Adrenal gland (tissue), 12 donors: ENCODE results near the gene MEIKIN. TPM values are rescaled to one million over a fixed set of nuclear protein-coding genes. Genes with fewer than 3 reads are reported as not detected.

ENCODE experiments used
- DNase-seq, 7 donors: peaks; one replicate each; pipeline ENCODE4 v3.0.0-alpha.2; 2019 to 2020
- H3K27ac ChIP-seq, 5 donors: fragments of 200-600 bp; sonication (generic) in 4 of 5; 1 replicate in 3 of 5; 2 replicates in 2 of 5; pipeline versions ENCODE4 v1.5.1 to v1.8.0; 2016 to 2020; ENCODE audit warnings: mild to moderate bottlenecking in 1 of 5
- H3K27me3 ChIP-seq: fragments of 200-600 bp; 2 replicates; pipeline ENCODE4 v1.8.0; 2021
- H3K36me3 ChIP-seq, 2 donors: fragments of 200-600 bp; replicated peaks in 1 of 2; 1 replicate in 1 of 2; 2 replicates in 1 of 2; pipeline versions ENCODE4 v1.5.1 to v1.8.0; 2018 to 2022
- H3K4me1 ChIP-seq, 2 donors: fragments of 200-600 bp; replicated peaks in 1 of 2; 1 replicate in 1 of 2; 2 replicates in 1 of 2; pipeline versions ENCODE4 v1.5.1 to v1.8.0; 2018 to 2021
- H3K4me3 ChIP-seq, 4 donors: fragments of 200-600 bp; sonication (generic) in 3 of 4; one replicate each; pipeline ENCODE4 v1.5.1; 2016 to 2018
- H3K9me3 ChIP-seq, 3 donors: fragments of 200-600 bp; sonication (generic) in 1 of 3; replicated peaks in 1 of 3; 1 replicate in 2 of 3; 2 replicates in 1 of 3; pipeline versions ENCODE4 v1.5.1 to v1.8.0; 2016 to 2021
- CTCF ChIP-seq, 6 experiments: fragments of 450-650 bp in 4 of 6; fragments of 200-600 bp in 2 of 6; sonication (generic) in 1 of 6; IDR thresholded peaks; 1 replicate in 5 of 6; 2 replicates in 1 of 6; pipeline versions ENCODE4 v1.5.1 to v1.8.0; 2016 to 2021; ENCODE audit warnings: antibody characterized with exemption in 6 of 6, mild to moderate bottlenecking in 2 of 6, moderate library complexity in 1 of 6
- POLR2A ChIP-seq, 2 donors: fragments of 450-650 bp; IDR thresholded peaks; one replicate each; pipeline ENCODE4 v1.6.1; 2017; ENCODE audit warnings: antibody characterized with exemption in 2 of 2, mild to moderate bottlenecking in 2 of 2, moderate library complexity in 1 of 2
- WGBS, 4 donors: extraction: QIAGEN DNeasy Blood & Tissue Kit in 2 of 4; methylation state at CpG; one replicate each; pipeline versions ENCODE4 v1.1.5 to v1.1.7; 2013 to 2017; 5-methylcytosine and 5-hydroxymethylcytosine counted together
- intact Hi-C, 2 donors: fragments of 100-400 bp; cut with DNase I; formaldehyde crosslinking; loops; one replicate each; pipeline versions ENCODE4 v1.14.1 to v1.15.0; 2022 to 2023
- polyA plus RNA-seq, 3 donors: library from polyadenylated mRNA; stranded (reverse); fragments of 200-250 nt in 2 of 3; fragments of 350-450 nt in 1 of 3; fragmentation: Illumina TruSeq in 1 of 3; extraction: RNeasy Lipid Tissue Mini Kit (QIAGEN cat#74804) in 1 of 3; gene quantifications; one replicate each; pipeline ENCODE4 v1.2.3, GENCODE V29; 2013 to 2014
- total RNA-seq, 9 donors: library from RNA; depleted of rRNA in 4 of 9; stranded (reverse); fragments of >200 nt in 4 of 9; fragments of 120-200 nt in 1 of 9; fragmentation: NEBNext Ultra II Directional in 1 of 9; extraction: Animal tissue kit (Norgen Biotek cat#: 25700) in 1 of 9; gene quantifications; one replicate each; pipeline versions ENCODE4 v1.1.0 to v1.2.4, GENCODE V29; 2013 to 2023
- donor health status: healthy with polysubstance abuse.
- donor health status: Bipolar disorder and iron deficiency.
- donor health status: DM: yes; HTN: yes; CAD: no.
- donor health status: DM: no; HTN: no; CAD: no.
- donor health status: DM: no; HTN: no; CAD: no.
- donor health status: DM: yes; HTN: yes; CAD: no.

MEIKIN gene
- total and polyA plus RNA-seq, 12 donors = 0.11 TPM; not detected in 11

- H3K4me1 ChIP-seq = peaks cover 0 to 8% of the 10 kb centered on the region in 2 donors
- no peaks in the 10 kb centered on the region for H3K36me3 ChIP-seq
- 75 to 83% (median 80%) methylated on average over 3 of the region's 3 CpGs for WGBS, 4 donors
- intact Hi-C loops = no loop called here
- no peaks in the 10 kb centered on the region for H3K9me3 ChIP-seq
- TF ChIP-seq POLR2A (IDR thresholded peaks at IDR 0.05) = no peak
- no peak for TF ChIP-seq CTCF (IDR thresholded peaks at IDR 0.05)
- peak in 2 of 7 donors; percentile 23 to 29 for DNase-seq
- no peak overlapping the region for H3K27ac ChIP-seq
- H3K4me3 ChIP-seq = no peak overlapping the region
- no peaks in the 10 kb centered on the region for H3K27me3 ChIP-seq
These were observed 14.4 kb upstream of the MEIKIN start for GRCh38 chr5:131959906-131960305.

GRCh38 chr5:131959136-131959535, 13.7 kb upstream of the MEIKIN start:
- WGBS, 4 donors = 81 to 86% (median 84%) methylated on average over 5 of the region's 5 CpGs
- intact Hi-C loops = no loop called here
- Histone ChIP-seq H3K27me3 (no peaks in the 10 kb centered on the region), H3K4me3 (no peak overlapping the region), H3K9me3 (no peaks in the 10 kb centered on the region), H3K36me3 (no peaks in the 10 kb centered on the region), H3K4me1 (peaks cover 0 to 8% of the 10 kb centered on the region in 2 donors), H3K27ac (no peak overlapping the region)
- DNase-seq = no peak
- TF ChIP-seq CTCF (IDR thresholded peaks at IDR 0.05) = no peak
- TF ChIP-seq POLR2A (IDR thresholded peaks at IDR 0.05) = no peak

- Histone ChIP-seq H3K27ac (no peak overlapping the region), H3K9me3 (no peaks in the 10 kb centered on the region), H3K27me3 (no peaks in the 10 kb centered on the region), H3K36me3 (no peaks in the 10 kb centered on the region), H3K4me1 (peaks cover 0 to 8% of the 10 kb centered on the region in 2 donors), H3K4me3 (no peak overlapping the region)
- 84 to 94% (median 92%) methylated on average over 8 of the region's 8 CpGs for WGBS, 4 donors
- TF ChIP-seq POLR2A (IDR thresholded peaks at IDR 0.05) (no peak), CTCF (IDR thresholded peaks at IDR 0.05) (no peak)
- no peak for DNase-seq
- intact Hi-C loops = no loop called here
These were observed 12.4 kb upstream of the MEIKIN start for GRCh38 chr5:131957721-131958441.

- intact Hi-C loops = no loop called here
- no peak overlapping the region for H3K27ac ChIP-seq
- DNase-seq = no peak
- no peak overlapping the region for H3K4me3 ChIP-seq
- H3K36me3 ChIP-seq = no peaks in the 10 kb centered on the region
- peaks cover 0 to 8% of the 10 kb centered on the region in 2 donors for H3K4me1 ChIP-seq
- TF ChIP-seq POLR2A (IDR thresholded peaks at IDR 0.05) (no peak), CTCF (IDR thresholded peaks at IDR 0.05) (no peak)
- no peaks in the 10 kb centered on the region for H3K27me3 ChIP-seq
- no peaks in the 10 kb centered on the region for H3K9me3 ChIP-seq
These were observed 8.5 kb upstream of the MEIKIN start for GRCh38 chr5:131953969-131954368.
